Activated CD4-positive, CD25-positive, alpha-beta regulatory T cell treated with anti-CD3 and anti-CD28 coated beads, Interleukin-2, amount 50 U/mL, for 16 hours (primary cell): Measurements from ENCODE around the gene TRAT1.
"Not testable (repeated sequence)": the region's sequence is repeated elsewhere in the genome, so short reads cannot be mapped to it uniquely, and the experiment has no call there.

ENCODE experiments used
- DNase-seq: peaks from one replicate; pipeline ENCODE4 v3.0.0-alpha.2; 2020; ENCODE audit warnings: low read depth, low spot score

Gene TRAT1

GRCh38 chr3:108822123-108822897, at the start of gene TRAT1:
Gene TRAT1, plus strand, starts transcription at chr3:108822786. Its CDS starts 142 bp downstream, at chr3:108822928.
- no peak for DNase-seq

DNA sequence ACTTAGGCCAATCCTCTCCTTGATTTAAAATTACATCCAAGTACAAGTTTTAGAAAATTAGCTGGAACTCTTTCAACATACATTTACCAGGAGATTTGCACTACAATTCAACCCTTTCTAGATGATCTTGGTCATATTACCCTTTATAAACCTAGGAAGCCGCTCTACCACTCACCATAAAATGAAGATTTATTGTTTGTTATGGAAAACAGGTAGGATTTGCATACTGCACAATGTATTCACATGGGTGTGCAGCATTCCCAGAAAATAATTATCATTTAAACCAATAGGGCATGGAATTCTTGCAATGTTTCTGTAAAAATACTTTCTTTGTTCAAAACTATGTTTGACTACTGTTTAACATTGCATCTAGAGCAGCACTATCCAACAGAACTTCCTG, 46.9 kb upstream of the TRAT1 start:
- no peak for DNase-seq

- no peak for DNase-seq
These were observed 43.1 kb upstream of the TRAT1 start for GRCh38 chr3:108779496-108779895.

- DNase-seq, result no peak
These were observed 42.4 kb upstream of the TRAT1 start for GRCh38 chr3:108780235-108780634.

DNA sequence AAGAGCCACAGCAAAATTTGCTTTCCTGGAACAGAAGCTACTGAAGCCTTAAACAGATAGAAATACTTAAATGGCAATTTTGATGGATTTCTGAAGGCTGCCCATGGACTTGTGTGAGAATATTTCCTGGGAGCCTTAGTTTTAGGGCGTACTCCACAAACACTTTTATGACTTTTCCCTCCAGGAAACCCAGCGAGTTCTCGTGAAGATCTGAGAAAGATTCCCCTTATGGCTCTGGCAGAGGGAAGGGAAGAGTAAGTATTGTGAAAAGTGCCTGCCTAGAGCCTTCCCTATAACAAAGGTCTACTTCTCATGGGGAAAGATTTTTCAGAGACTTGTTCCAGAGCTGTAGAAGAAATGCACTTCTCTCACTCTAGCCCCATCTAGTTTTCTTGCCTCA, 31.1 kb upstream of the TRAT1 start:
- no peak for DNase-seq

DNA sequence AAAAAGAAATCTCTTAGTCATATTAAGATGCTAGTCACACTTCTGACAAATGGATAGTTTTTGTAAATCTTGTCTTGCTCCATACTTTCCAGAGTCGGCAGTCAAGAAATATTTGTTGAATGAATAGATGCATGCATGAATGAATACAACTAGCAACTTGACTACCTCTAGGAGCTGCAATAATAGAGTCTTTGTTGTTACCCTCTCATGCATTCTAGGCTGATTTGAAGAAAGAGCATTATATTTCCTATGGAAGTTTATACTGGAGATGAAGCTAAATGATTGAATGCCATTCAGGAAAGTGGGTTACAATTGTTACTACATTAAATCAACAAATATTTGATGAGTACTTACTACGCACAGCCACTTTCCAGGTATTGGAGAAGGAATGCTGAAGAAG, 18.1 kb upstream of the TRAT1 start:
- DNase-seq, result no peak

GRCh38 chr3:108804966-108805365, 17.6 kb upstream of the TRAT1 start:
- no peak for DNase-seq

- peak; percentile 11 for DNase-seq
These were observed 16.3 kb upstream of the TRAT1 start for GRCh38 chr3:108806316-108806715.

- DNase-seq, result no peak
These were observed 4.2 kb upstream of the TRAT1 start for GRCh38 chr3:108818404-108818803.

DNA sequence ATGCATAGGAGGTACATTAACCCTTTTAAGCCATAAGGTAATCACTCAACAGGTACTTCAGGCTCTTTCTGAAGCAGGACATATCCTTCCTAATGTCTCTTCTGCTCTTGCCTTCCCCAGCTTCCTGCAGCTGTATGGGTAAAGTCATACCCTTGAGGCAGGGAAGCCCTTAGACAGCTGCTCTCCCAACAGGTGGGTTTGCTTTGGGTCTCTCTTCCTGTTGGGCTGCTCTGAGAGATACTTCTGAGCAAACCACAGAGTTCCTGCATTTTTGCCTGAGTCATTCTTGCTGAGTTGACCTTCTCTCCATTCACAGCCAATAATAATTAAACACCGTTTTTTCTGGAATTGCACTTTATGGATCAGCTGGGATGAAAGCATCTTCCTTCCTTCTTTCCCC, 2.0 kb upstream of the TRAT1 start:
- DNase-seq, result no peak

- DNase-seq, result no peak
These were observed 641 bp downstream of the TRAT1 start for GRCh38 chr3:108823227-108823626.

DNA sequence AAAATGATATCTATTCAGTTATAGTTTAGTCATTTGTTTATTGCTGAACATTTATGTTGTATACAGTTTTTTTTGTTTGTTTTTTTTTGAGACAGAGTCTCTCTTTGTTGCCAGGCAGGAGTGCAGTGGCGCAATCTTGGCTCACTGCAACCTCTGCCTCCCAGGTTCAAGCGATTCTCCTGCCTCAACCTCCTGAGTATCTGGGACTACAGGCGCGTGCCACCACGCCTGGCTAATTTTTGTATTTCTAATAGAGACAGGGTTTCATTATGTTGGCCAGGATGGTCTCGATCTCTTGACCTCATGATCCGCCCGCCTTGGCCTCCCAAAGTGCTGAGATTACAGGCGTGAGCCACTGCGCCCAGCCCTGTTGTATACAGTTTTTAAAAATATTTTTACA, 1.2 kb downstream of the TRAT1 start:
- not testable (repeated sequence) for DNase-seq

DNA sequence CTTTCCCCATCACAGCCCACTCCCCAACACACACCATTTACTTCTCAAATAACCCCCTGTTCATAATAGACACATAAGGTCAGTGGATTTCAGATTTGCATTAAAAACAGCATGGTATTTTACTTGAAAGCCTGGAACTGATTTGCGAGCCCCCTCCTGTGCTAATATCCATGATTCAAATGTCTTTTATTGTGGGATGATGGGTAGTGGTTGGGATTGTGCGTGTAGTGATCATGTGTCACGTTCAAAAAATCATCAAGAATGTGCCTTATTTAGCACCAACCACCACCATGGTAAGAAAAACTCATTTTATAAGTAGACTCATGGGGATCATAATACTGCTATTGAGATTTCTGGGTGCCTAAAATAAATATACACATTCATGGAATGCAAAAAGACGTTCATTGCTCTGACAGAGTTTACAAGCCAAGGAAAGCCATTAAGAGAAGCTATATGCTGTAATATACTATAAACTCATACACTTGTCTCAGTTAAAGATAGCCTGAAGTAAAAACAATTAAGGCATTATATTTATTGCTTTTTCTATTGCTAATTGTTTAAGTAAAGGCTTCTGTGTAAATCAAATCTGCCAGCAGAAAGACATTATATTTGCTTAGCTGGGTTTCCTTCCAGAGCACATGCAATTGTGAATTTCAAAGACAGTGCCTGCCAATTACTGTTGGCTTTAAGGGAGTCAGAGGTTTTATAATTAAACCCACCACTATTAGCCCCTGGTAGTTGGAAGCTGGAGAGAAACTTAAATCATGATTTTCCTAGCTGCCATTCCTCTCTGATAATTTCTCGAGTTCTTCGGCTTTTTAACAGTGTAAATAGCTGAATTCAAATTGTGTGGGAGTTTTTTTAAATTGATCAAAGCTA, 4.0 kb downstream of the TRAT1 start:
- DNase-seq, result no peak

GRCh38 chr3:108830381-108830780, 7.8 kb downstream of the TRAT1 start:
- DNase-seq, result no peak

GRCh38 chr3:108830991-108831614, 8.5 kb downstream of the TRAT1 start:
- DNase-seq, result no peak

DNA sequence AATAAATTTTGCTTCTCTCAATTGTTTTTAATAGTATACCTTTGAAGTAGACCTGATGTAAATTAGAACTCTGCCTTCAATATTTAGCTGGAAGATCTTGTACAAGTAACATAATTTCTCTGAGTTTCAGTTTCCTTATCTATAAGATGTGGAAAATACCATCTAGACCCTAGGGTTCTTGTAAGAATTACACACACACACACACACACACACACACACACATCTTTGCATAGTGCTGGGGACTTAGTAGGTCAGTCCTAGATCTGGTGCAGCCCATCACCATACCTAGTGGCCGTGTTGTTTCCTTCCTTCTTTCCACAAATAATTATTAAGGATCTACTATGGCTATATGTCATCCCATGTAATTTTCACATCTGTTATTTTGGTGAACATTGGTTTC, 11.0 kb downstream of the TRAT1 start:
- DNase-seq, result no peak

GRCh38 chr3:108834551-108834950, 12.0 kb downstream of the TRAT1 start:
- no peak for DNase-seq

GRCh38 chr3:108835101-108835500, 12.5 kb downstream of the TRAT1 start:
- peak; percentile 21 for DNase-seq

DNA sequence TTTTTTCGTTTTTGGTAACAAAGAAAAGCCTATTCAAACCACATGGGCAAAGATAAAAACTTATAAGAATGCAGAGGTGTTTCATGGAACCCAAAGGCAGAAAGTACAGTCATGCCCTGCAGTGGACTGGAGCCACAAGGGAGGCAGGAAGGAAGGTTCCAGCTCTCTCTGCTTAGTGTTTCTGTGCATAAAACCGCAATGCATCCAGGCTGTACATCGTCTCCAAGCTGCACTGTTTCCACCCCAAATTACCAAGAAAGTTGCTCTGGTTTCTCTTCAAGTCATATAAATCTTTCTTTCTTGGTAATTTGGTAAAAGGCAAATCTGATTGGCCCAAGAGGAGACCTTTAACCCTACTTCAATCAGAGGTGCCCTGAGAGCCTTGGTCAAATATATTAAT, 15.8 kb downstream of the TRAT1 start:
- DNase-seq, result no peak

- DNase-seq, result no peak
These were observed 23.2 kb downstream of the TRAT1 start for GRCh38 chr3:108845709-108846293.

GRCh38 chr3:108847187-108847586, 24.6 kb downstream of the TRAT1 start:
- DNase-seq, result no peak

DNA sequence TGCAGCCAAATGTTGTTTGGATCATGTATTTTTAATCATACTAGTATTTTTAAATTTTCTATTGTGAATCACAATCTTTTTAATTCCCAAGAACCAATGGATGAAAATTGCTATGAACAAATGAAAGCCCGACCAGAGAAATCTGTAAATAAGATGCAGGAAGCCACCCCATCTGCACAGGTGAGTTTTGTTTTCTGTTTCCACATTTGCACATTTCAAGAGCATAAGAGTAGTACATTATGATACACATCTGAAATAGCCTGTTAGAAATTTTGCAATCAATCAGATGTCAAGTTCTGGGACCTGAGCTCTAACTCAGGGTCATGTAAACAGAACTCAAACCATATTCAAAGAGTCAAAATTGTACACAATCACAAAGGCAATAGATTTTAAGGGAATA, 26.5 kb downstream of the TRAT1 start:
- DNase-seq, result no peak
